Measurements from ENCODE around the gene VPS9D1.
A peak's percentile ranks its signal among the peaks of the same experiment; 100 is the strongest.

The VPS9D1 gene

GRCh38 chr16:89717688-89718505 lies 2.8 kb downstream of the VPS9D1 start:
- DNase-seq (ENCODE audit: low read depth), result no peak
- H3K4me3 ChIP-seq (replicated peaks; ENCODE audit: low read depth, low read length), result no peak overlapping the region
- TF ChIP-seq CTCF (IDR thresholded peaks at IDR 0.05; ENCODE audit: low read length, missing control alignments), result no peak

- no peak for TF ChIP-seq CTCF (IDR thresholded peaks at IDR 0.05; ENCODE audit: low read length, missing control alignments)
- H3K4me3 ChIP-seq (replicated peaks; ENCODE audit: low read depth, low read length), result no peak overlapping the region
- no peak for DNase-seq (ENCODE audit: low read depth)
Measured at GRCh38 chr16:89716916-89717687, 3.6 kb downstream of the VPS9D1 start.

GRCh38 chr16:89716493-89716892 lies 4.2 kb downstream of the VPS9D1 start:
- H3K4me3 ChIP-seq (replicated peaks; ENCODE audit: low read depth, low read length), result no peak overlapping the region
- no peak for DNase-seq (ENCODE audit: low read depth)
- no peak for TF ChIP-seq CTCF (IDR thresholded peaks at IDR 0.05; ENCODE audit: low read length, missing control alignments)

GRCh38 chr16:89712274-89712781 lies 8.4 kb downstream of the VPS9D1 start:
- TF ChIP-seq CTCF (IDR thresholded peaks at IDR 0.05; ENCODE audit: low read length, missing control alignments), result no peak
- peak; percentile 35 for DNase-seq (ENCODE audit: low read depth)
- H3K4me3 ChIP-seq (replicated peaks; ENCODE audit: low read depth, low read length), result peak overlapping the region; percentile 63

GRCh38 chr16:89711601-89712273 lies 9.0 kb downstream of the VPS9D1 start:
- DNase-seq (ENCODE audit: low read depth), result peak; percentile 66
- peak overlapping the region; percentile 63 for H3K4me3 ChIP-seq (replicated peaks; ENCODE audit: low read depth, low read length)
- no peak for TF ChIP-seq CTCF (IDR thresholded peaks at IDR 0.05; ENCODE audit: low read length, missing control alignments)

GRCh38 chr16:89710709-89711564 lies 9.8 kb downstream of the VPS9D1 start:
- TF ChIP-seq CTCF (IDR thresholded peaks at IDR 0.05; ENCODE audit: low read length, missing control alignments), result no peak
- H3K4me3 ChIP-seq (replicated peaks; ENCODE audit: low read depth, low read length), result no peak overlapping the region
- no peak for DNase-seq (ENCODE audit: low read depth)
